Tibial nerve (tissue), 4 donors: ENCODE results near the gene SRPRB. TPM values are rescaled to one million over a fixed set of nuclear protein-coding genes. Genes with fewer than 3 reads are reported as not detected.
A peak's percentile ranks its signal among the peaks of the same experiment; 100 is the strongest.

Experiments
- DNase-seq, 2 donors: peaks; one replicate each; pipeline ENCODE4 v3.0.0-alpha.2; 2019; ENCODE audit warnings: low spot score in 2 of 2
- H3K27ac ChIP-seq, 4 donors: fragments of 200-600 bp; sonication (generic) in 3 of 4; one replicate each; pipeline ENCODE4 v1.5.1; 2017 to 2019; ENCODE audit warnings: mild to moderate bottlenecking in 1 of 4
- H3K27me3 ChIP-seq, 2 donors: fragments of 200-600 bp; sonication (generic) in 1 of 2; one replicate each; pipeline versions ENCODE4 v1.5.1 to v1.6.0; 2017 to 2019
- H3K36me3 ChIP-seq, 3 donors: fragments of 200-600 bp; sonication (generic); one replicate each; pipeline ENCODE4 v1.5.1; 2018 to 2019
- H3K4me1 ChIP-seq, 4 donors: fragments of 200-600 bp; sonication (generic) in 3 of 4; one replicate each; pipeline ENCODE4 v1.5.1; 2017 to 2019
- H3K4me3 ChIP-seq, 4 donors: fragments of 200-600 bp; sonication (generic) in 3 of 4; one replicate each; pipeline ENCODE4 v1.5.1; 2017 to 2019; ENCODE audit warnings: mild to moderate bottlenecking in 1 of 4, moderate library complexity in 1 of 4
- H3K9me3 ChIP-seq, 4 donors: fragments of 200-600 bp; sonication (generic) in 3 of 4; one replicate each; pipeline ENCODE4 v1.5.1; 2017 to 2019
- CTCF ChIP-seq, 5 experiments: fragments of 200-600 bp in 3 of 5; fragments of 450-650 bp in 2 of 5; sonication (generic) in 3 of 5; IDR thresholded peaks; one replicate each; pipeline ENCODE4 v1.5.1; 2016 to 2019; ENCODE audit warnings: antibody characterized with exemption in 5 of 5, mild to moderate bottlenecking in 3 of 5, moderate library complexity in 2 of 5
- EP300 ChIP-seq, 2 donors: sonication (generic); formaldehyde crosslinking; IDR thresholded peaks; one replicate each; pipeline ENCODE4 v1.6.1; 2017; ENCODE audit warnings: antibody characterized with exemption in 2 of 2, mild to moderate bottlenecking in 1 of 2
- POLR2A ChIP-seq, 2 donors: fragments of 450-650 bp; IDR thresholded peaks; one replicate each; pipeline ENCODE4 v1.6.1; 2017; ENCODE audit warnings: antibody characterized with exemption in 2 of 2, mild to moderate bottlenecking in 2 of 2, moderate library complexity in 2 of 2
- WGBS, 2 donors: methylation state at CpG; one replicate each; pipeline ENCODE4 v1.1.5; 2018; 5-methylcytosine and 5-hydroxymethylcytosine counted together
- total RNA-seq, 4 donors: library from RNA; depleted of rRNA; stranded (reverse); fragments of >200 nt; gene quantifications; one replicate each; pipeline ENCODE4 v1.1.0, GENCODE V29; 2016

SRPRB gene
- total RNA-seq, 4 donors from 2014 or later = 14.3 to 19.7 (median 18.0) TPM

GRCh38 chr3:133797396-133798105 is 8.1 kb upstream of the SRPRB start:
- no peaks in the 10 kb centered on the region for H3K36me3 ChIP-seq
- no peaks in the 10 kb centered on the region for H3K4me1 ChIP-seq
- H3K4me3 ChIP-seq = no peak overlapping the region
- no peak overlapping the region for H3K27ac ChIP-seq
- H3K27me3 ChIP-seq = no peaks in the 10 kb centered on the region
- peaks cover 0 to 4% (median 0%) of the 10 kb centered on the region in 4 donors for H3K9me3 ChIP-seq
- WGBS, 2 donors = 82 to 83% methylated on average over 3 of the region's 3 CpGs
- TF ChIP-seq EP300 (IDR thresholded peaks at IDR 0.05) (no peak), POLR2A (IDR thresholded peaks at IDR 0.05) (no peak), CTCF (IDR thresholded peaks at IDR 0.05) (no peak)
- no peak for DNase-seq

- DNase-seq = no peak
Observed at GRCh38 chr3:133799794-133800585, 5.6 kb upstream of the SRPRB start.

GRCh38 chr3:133803469-133803868 is 2.1 kb upstream of the SRPRB start:
- Histone ChIP-seq H3K4me1 (peaks cover 0 to 22% (median 9%) of the 10 kb centered on the region in 4 donors), H3K27ac (no peak overlapping the region), H3K36me3 (peaks cover 0 to 3% (median 0%) of the 10 kb centered on the region in 3 donors), H3K27me3 (no peaks in the 10 kb centered on the region), H3K9me3 (no peaks in the 10 kb centered on the region), H3K4me3 (no peak overlapping the region)
- WGBS, 2 donors = 87 to 92% methylated on average over 5 of the region's 5 CpGs
- DNase-seq = no peak
- TF ChIP-seq POLR2A (IDR thresholded peaks at IDR 0.05) (no peak), EP300 (IDR thresholded peaks at IDR 0.05) (peak in 1 of 2 donors; percentile 11)

More at GRCh38 chr3:133799794-133800585, 5.6 kb upstream of the SRPRB start:
- Histone ChIP-seq H3K4me1 (peaks cover 0 to 1% (median under 1%) of the 10 kb centered on the region in 4 donors), H3K4me3 (no peak overlapping the region), H3K27ac (no peak overlapping the region), H3K9me3 (no peaks in the 10 kb centered on the region), H3K27me3 (no peaks in the 10 kb centered on the region), H3K36me3 (no peaks in the 10 kb centered on the region)
- TF ChIP-seq POLR2A (IDR thresholded peaks at IDR 0.05) (no peak), EP300 (IDR thresholded peaks at IDR 0.05) (no peak), CTCF (IDR thresholded peaks at IDR 0.05) (no peak)
- 54 to 63% methylated on average over 7 of the region's 7 CpGs for WGBS, 2 donors

GRCh38 chr3:133804896-133805295 is 719 bp upstream of the SRPRB start:
- H3K36me3 ChIP-seq = peaks cover 0 to 16% (median under 1%) of the 10 kb centered on the region in 3 donors
- H3K4me1 ChIP-seq = peaks cover 0 to 22% (median 9%) of the 10 kb centered on the region in 4 donors
- peak overlapping the region; percentile 74 to 95 (median 78) for H3K4me3 ChIP-seq
- DNase-seq = no peak
- H3K9me3 ChIP-seq = no peaks in the 10 kb centered on the region
- H3K27me3 ChIP-seq = no peaks in the 10 kb centered on the region
- 64 to 72% methylated on average over 4 of the region's 4 CpGs for WGBS, 2 donors
- no peak overlapping the region for H3K27ac ChIP-seq
- TF ChIP-seq CTCF (IDR thresholded peaks at IDR 0.05) = no peak
- TF ChIP-seq EP300 (IDR thresholded peaks at IDR 0.05) = no peak
- TF ChIP-seq POLR2A (IDR thresholded peaks at IDR 0.05) = no peak

- H3K27me3 ChIP-seq = no peaks in the 10 kb centered on the region
- H3K27ac ChIP-seq = peak overlapping the region in 2 of 4 donors; percentile 57 to 74
- peaks cover 0 to 20% (median 5%) of the 10 kb centered on the region in 3 donors for H3K36me3 ChIP-seq
- DNase-seq = no peak
- peaks cover 0 to 22% (median 9%) of the 10 kb centered on the region in 4 donors for H3K4me1 ChIP-seq
- H3K4me3 ChIP-seq = peak overlapping the region; percentile 74 to 95 (median 78)
- no peak for TF ChIP-seq EP300 (IDR thresholded peaks at IDR 0.05)
- no peak for TF ChIP-seq CTCF (IDR thresholded peaks at IDR 0.05)
- no peak for TF ChIP-seq POLR2A (IDR thresholded peaks at IDR 0.05)
- 7 to 12% methylated on average over 15 of the region's 15 CpGs for WGBS, 2 donors
- no peaks in the 10 kb centered on the region for H3K9me3 ChIP-seq
Observed at GRCh38 chr3:133805384-133805701, 272 bp upstream of the SRPRB start.
